Prostate gland (tissue), 2 donors: ENCODE data around the gene SHC2.
"Not testable (repeated sequence)": the region's sequence is repeated elsewhere in the genome, so short reads cannot be mapped to it uniquely, and the experiment has no call there.

ENCODE experiments used
- POLR2A ChIP-seq: fragments of 450-650 bp; IDR thresholded peaks from one replicate; pipeline ENCODE4 v1.6.1; 2016; ENCODE audit warnings: antibody characterized with exemption, mild to moderate bottlenecking
- POLR2AphosphoS5 ChIP-seq: sonication (generic); formaldehyde crosslinking; IDR thresholded peaks from one replicate; pipeline ENCODE4 v1.6.1; 2017; ENCODE audit warnings: antibody characterized with exemption
- TF ChIP-seq, protein P1 (sequence below), 4 experiments: fragments of 200-600 bp in 2 of 4; fragments of 450-650 bp in 2 of 4; sonication (generic) in 2 of 4; IDR thresholded peaks; 1 replicate in 3 of 4; 2 replicates in 1 of 4; pipeline ENCODE4 v1.5.1; 2016 to 2019; ENCODE audit warnings: antibody characterized with exemption in 4 of 4, mild to moderate bottlenecking in 2 of 4, moderate library complexity in 2 of 4

DNA sequence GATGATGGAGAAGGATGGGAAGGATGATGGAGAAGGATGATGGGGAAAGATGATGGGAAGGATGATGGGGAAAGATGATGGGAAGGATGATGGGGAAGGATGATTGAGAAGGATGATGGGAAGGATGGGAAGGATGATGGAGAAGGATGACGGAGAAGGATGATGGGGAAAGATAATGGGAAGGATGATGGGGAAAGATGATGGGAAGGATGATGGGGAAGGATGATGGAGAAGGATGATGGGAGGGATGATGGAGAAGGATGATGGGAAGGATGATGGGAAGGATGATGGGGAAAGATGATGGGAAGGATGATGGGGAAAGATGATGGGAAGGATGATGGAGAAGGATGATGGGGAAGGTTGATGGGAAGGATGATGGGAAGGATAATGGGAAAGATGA, 66.0 kb downstream of the SHC2 start:
- TF ChIP-seq, protein P1, sequence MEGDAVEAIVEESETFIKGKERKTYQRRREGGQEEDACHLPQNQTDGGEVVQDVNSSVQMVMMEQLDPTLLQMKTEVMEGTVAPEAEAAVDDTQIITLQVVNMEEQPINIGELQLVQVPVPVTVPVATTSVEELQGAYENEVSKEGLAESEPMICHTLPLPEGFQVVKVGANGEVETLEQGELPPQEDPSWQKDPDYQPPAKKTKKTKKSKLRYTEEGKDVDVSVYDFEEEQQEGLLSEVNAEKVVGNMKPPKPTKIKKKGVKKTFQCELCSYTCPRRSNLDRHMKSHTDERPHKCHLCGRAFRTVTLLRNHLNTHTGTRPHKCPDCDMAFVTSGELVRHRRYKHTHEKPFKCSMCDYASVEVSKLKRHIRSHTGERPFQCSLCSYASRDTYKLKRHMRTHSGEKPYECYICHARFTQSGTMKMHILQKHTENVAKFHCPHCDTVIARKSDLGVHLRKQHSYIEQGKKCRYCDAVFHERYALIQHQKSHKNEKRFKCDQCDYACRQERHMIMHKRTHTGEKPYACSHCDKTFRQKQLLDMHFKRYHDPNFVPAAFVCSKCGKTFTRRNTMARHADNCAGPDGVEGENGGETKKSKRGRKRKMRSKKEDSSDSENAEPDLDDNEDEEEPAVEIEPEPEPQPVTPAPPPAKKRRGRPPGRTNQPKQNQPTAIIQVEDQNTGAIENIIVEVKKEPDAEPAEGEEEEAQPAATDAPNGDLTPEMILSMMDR (IDR thresholded peaks at IDR 0.05): not testable (repeated sequence)
- TF ChIP-seq POLR2A, POLR2AphosphoS5: not testable (repeated sequence)
